ENCODE data around the gene RAI14. TPM values are rescaled to one million over a fixed set of nuclear protein-coding genes. Genes with fewer than 3 reads are reported as not detected.
A peak's percentile ranks its signal among the peaks of the same experiment; 100 is the strongest.

Gene RAI14
- total RNA-seq, 2 donors from 2014 or later: 25.7 to 27.5 TPM

DNA sequence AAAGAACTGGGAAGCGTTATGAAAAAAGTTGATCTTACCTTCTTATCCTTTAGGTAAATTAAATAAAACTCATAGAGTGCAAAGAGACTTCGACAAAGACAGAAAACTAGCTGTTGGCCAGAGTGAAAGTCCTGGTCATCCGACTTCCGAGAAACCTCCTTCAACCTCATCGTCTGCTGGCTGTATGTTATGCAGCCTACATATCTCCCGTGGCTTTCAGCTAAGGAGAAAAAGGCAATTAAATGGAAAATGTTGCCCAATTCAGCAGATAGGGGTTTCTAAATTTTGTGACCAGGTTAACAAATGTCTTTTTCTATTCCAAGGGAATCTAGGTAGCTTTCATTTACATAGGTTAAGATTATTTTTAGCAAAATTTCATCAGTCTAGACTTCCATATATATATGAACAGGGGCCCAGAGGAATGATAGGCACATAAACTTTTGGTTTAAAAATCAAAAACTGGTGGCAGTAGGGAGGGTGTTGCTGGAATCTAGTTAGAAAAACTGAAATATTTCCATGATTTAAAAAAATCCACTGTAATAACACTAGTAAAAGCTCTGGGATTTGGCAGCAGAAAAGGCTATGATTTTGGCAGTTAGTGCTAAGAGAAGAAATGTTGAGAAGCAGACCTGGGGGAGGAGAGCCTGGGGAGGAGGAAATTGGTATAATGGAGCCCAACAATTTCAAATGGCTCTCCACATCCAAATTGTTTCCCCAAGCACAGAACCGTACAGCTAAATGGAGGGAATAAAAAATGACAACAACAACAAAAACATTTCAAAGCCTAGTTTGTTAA lies 32.1 kb downstream of the RAI14 start:
- no peak for ATAC-seq
- H3K4me3 ChIP-seq: no peak overlapping the region

GRCh38 chr5:34690301-34690700 lies 34.2 kb downstream of the RAI14 start:
- Histone ChIP-seq H3K36me3 (replicated peaks in 1 of 2; ENCODE audit: insufficient read depth in 1 of 2, low read depth in 2 of 2) (no peaks in the 10 kb centered on the region), H3K4me1 (peaks cover 25% of the 10 kb centered on the region), H3K9me3 (no peaks in the 10 kb centered on the region), H3K4me3 (no peak overlapping the region), H3K27ac (no peak overlapping the region), H3K27me3 (no peaks in the 10 kb centered on the region)
- DNase-seq: no peak
- TF ChIP-seq, protein P1, sequence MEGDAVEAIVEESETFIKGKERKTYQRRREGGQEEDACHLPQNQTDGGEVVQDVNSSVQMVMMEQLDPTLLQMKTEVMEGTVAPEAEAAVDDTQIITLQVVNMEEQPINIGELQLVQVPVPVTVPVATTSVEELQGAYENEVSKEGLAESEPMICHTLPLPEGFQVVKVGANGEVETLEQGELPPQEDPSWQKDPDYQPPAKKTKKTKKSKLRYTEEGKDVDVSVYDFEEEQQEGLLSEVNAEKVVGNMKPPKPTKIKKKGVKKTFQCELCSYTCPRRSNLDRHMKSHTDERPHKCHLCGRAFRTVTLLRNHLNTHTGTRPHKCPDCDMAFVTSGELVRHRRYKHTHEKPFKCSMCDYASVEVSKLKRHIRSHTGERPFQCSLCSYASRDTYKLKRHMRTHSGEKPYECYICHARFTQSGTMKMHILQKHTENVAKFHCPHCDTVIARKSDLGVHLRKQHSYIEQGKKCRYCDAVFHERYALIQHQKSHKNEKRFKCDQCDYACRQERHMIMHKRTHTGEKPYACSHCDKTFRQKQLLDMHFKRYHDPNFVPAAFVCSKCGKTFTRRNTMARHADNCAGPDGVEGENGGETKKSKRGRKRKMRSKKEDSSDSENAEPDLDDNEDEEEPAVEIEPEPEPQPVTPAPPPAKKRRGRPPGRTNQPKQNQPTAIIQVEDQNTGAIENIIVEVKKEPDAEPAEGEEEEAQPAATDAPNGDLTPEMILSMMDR (IDR thresholded peaks at IDR 0.05): no peak
- TF ChIP-seq POLR2A (IDR thresholded peaks at IDR 0.05): no peak
- intact Hi-C loops (cut with DNase I): no loop called here
- 81 to 84% methylated on average over 8 of the region's 8 CpGs for WGBS, 2 donors
- no peak for ATAC-seq

More for the DNA sequence above, 32.1 kb downstream of the RAI14 start:
- WGBS, 2 donors: 89 to 90% methylated on average over 7 of the region's 7 CpGs
- Histone ChIP-seq H3K9me3 (no peaks in the 10 kb centered on the region), H3K27me3 (no peaks in the 10 kb centered on the region), H3K4me1 (peaks cover 40% of the 10 kb centered on the region), H3K27ac (peak overlapping the region in 3 of 4 donors; percentile 79 to 88 (median 86)), H3K36me3 (replicated peaks in 1 of 2; ENCODE audit: insufficient read depth in 1 of 2, low read depth in 2 of 2) (no peaks in the 10 kb centered on the region)
- no peak for TF ChIP-seq POLR2A (IDR thresholded peaks at IDR 0.05)
- TF ChIP-seq, protein P1 (IDR thresholded peaks at IDR 0.05): no peak
- no peak for DNase-seq
- intact Hi-C loops (cut with DNase I): no loop called here

DNA sequence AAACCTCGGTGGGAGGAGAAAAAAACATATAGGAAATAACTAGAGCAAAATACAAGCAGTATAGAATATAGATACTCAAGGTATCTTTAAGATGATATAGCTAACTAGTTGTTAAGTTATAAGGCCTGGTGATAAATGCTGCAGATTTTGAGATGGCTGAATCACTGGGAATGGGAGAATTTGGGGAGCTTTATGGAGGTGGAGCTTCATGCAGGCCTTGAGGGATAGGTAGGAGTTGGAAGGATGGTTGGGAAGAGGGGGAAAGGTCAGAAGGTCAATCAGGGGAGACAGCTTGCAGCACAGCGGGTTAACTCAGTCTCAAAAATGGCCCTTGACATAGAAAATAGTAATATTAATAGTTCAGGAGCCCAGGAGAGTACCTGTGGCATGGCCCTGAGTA lies 34.8 kb downstream of the RAI14 start:
- intact Hi-C loops (cut with DNase I): no loop called here
- ATAC-seq (no peak), DNase-seq (no peak)
- Histone ChIP-seq H3K36me3 (replicated peaks in 1 of 2; ENCODE audit: insufficient read depth in 1 of 2, low read depth in 2 of 2) (no peaks in the 10 kb centered on the region), H3K4me3 (no peak overlapping the region), H3K27ac (no peak overlapping the region), H3K4me1 (peaks cover 20% of the 10 kb centered on the region), H3K9me3 (no peaks in the 10 kb centered on the region), H3K27me3 (no peaks in the 10 kb centered on the region)
- TF ChIP-seq, protein P1 (IDR thresholded peaks at IDR 0.05): no peak
- no peak for TF ChIP-seq POLR2A (IDR thresholded peaks at IDR 0.05)
- WGBS, 2 donors: 80 to 82% methylated on average over 2 of the region's 2 CpGs

DNA sequence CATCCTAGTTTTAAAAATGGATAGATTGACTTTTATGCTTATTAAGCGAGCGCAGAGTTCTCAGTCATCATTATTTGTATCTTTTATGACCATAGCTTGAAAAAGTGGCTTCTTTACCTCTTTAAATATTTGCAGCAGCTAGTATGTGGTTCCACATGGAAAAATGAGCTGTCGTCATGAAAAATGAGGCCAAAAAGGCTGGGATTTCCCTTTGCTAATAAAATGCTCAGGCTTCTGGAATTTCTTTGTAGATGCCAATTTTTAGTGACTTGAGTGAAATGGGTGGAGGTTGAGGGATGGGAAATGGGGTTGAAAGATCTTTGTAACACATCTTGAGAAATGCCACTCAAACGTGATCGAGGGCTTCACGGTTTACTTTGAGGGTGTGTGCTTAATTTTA lies 35.2 kb downstream of the RAI14 start:
- H3K4me1 ChIP-seq: peaks cover 16% of the 10 kb centered on the region
- 62 to 79% methylated on average over 6 of the region's 6 CpGs for WGBS, 2 donors

More for the DNA sequence above, 35.2 kb downstream of the RAI14 start:
- ATAC-seq: no peak
- no peak for DNase-seq
- Histone ChIP-seq H3K9me3 (no peaks in the 10 kb centered on the region), H3K27me3 (no peaks in the 10 kb centered on the region), H3K4me3 (no peak overlapping the region), H3K27ac (no peak overlapping the region), H3K36me3 (replicated peaks in 1 of 2; ENCODE audit: insufficient read depth in 1 of 2, low read depth in 2 of 2) (no peaks in the 10 kb centered on the region)
- TF ChIP-seq POLR2A (IDR thresholded peaks at IDR 0.05): no peak
- TF ChIP-seq, protein P1 (IDR thresholded peaks at IDR 0.05): no peak
- intact Hi-C loops (cut with DNase I): no loop called here

All from body of pancreas (tissue), 4 donors.